ENCODE results near the gene BCR.

BCR gene

GRCh38 chr22:23177197-23177596, 3.1 kb upstream of the BCR start:
- peaks cover 37% of the 10 kb centered on the region for H3K4me1 Mint-ChIP-seq (ENCODE audit: low read depth)
- no peaks in the 10 kb centered on the region for H3K36me3 Mint-ChIP-seq
- H3K27me3 Mint-ChIP-seq = no peaks in the 10 kb centered on the region
- H3K4me3 Mint-ChIP-seq = no peak overlapping the region
- no peak overlapping the region for H3K27ac Mint-ChIP-seq
- no peaks in the 10 kb centered on the region for H3K9me3 Mint-ChIP-seq (ENCODE audit: low read depth)

- Mint-ChIP-seq H3K4me3 (peak overlapping the region; percentile 81), H3K4me1 (ENCODE audit: low read depth) (peaks cover 52% of the 10 kb centered on the region)
Observed at GRCh38 chr22:23178512-23179254, 1.6 kb upstream of the BCR start.

DNA sequence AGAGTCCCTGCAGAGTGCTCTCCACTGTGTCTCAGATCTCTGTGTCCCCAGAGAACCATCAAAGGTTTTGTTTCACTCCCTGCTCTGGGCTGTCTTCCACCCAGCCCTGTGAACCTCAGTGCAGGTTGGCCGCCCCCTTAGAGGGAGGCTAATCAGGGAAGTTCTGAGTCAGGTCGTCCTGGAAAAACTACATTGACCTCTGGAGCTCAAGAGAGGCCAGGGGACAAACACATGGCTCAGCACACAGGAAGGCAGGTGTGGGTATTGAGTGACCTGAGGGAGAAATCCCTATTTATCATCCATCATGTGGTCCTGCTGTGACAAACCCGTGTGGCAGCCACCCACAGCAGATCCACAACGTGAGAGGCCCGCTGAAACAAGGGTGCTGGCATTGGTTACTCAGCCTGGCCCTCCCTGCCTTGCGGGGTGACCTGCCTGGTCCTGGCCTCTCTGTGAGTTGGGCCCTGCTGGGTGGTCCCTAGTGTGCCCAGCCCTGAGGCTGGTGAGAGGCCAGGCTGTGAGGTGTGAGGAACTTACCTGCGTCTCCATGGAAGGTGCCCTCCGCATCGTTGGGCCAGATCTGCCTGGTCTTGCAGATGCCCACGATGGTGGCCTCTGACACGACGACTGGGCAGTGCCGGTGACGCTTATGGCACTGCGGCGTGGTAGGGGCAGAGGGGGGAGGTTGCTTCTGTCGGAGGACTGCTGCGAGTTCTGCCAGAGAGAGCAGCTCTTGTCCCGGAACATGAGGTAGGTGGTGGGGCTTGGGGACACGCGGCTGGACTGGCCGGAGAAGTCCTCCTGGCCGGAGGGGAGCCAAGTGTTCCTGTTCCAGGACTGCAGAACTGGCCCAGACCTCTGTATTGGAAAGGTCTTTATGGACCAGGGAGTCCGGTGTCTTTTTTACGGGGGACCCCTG, 669 bp upstream of the BCR start:
- Mint-ChIP-seq H3K4me1 (ENCODE audit: low read depth) (peaks cover 59% of the 10 kb centered on the region), H3K27ac (peak overlapping the region; percentile 41), H3K36me3 (no peaks in the 10 kb centered on the region), H3K4me3 (peak overlapping the region; percentile 81), H3K27me3 (no peaks in the 10 kb centered on the region), H3K9me3 (ENCODE audit: low read depth) (no peaks in the 10 kb centered on the region)

More at GRCh38 chr22:23178512-23179254, 1.6 kb upstream of the BCR start:
- no peaks in the 10 kb centered on the region for H3K36me3 Mint-ChIP-seq
- peak overlapping the region; percentile 54 for H3K27ac Mint-ChIP-seq
- H3K27me3 Mint-ChIP-seq = no peaks in the 10 kb centered on the region
- no peaks in the 10 kb centered on the region for H3K9me3 Mint-ChIP-seq (ENCODE audit: low read depth)

GRCh38 chr22:23180893-23181720, 798 bp downstream of the BCR start:
- Mint-ChIP-seq H3K36me3 (no peaks in the 10 kb centered on the region), H3K4me1 (ENCODE audit: low read depth) (peaks cover 65% of the 10 kb centered on the region)

GRCh38 chr22:23181721-23182308, 1.5 kb downstream of the BCR start:
- Mint-ChIP-seq H3K4me1 (ENCODE audit: low read depth) (peaks cover 65% of the 10 kb centered on the region), H3K27ac (peak overlapping the region; percentile 84), H3K9me3 (ENCODE audit: low read depth) (no peaks in the 10 kb centered on the region), H3K27me3 (no peaks in the 10 kb centered on the region), H3K36me3 (no peaks in the 10 kb centered on the region), H3K4me3 (peak overlapping the region; percentile 90)

More at GRCh38 chr22:23180893-23181720, 798 bp downstream of the BCR start:
- no peaks in the 10 kb centered on the region for H3K9me3 Mint-ChIP-seq (ENCODE audit: low read depth)
- peak overlapping the region; percentile 84 for H3K27ac Mint-ChIP-seq
- H3K4me3 Mint-ChIP-seq = peak overlapping the region; percentile 90
- no peaks in the 10 kb centered on the region for H3K27me3 Mint-ChIP-seq

DNA sequence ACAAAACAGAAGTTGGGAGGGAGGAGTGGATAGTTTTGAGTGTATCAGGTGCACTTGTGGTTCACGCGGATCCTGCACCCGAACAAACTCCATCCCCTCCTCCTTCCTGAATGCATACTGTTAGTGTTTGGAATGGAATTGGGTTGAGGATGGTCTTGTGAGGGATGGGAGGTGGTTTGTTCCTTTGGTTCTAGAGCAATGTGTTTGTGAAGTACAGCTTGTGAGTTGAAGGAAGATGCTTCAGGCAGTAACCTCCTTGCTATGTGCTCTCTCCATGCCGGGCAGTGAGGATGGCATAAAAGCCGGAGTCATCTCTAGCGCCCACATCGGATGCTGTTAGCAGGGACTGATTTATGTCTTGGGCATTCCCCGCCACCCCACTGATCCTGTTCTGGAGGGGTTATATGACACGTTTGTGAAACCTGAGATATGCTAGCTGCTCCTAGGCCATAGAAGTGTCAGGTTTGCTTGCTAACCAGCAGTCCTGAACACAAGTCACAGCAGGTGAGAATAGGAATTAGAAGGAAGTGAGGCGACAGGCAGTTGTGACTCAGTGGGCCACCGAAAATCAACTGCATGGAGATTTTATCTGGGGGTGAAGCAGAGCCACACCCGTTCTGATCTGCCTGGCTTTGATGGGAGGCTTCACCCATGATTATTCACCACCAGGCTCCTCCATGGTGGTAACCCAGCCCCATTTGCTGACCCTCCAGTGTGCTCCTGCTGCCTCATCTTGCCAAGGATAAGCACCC, 2.2 kb downstream of the BCR start:
- Mint-ChIP-seq H3K9me3 (ENCODE audit: low read depth) (no peaks in the 10 kb centered on the region), H3K27ac (peak overlapping the region; percentile 84), H3K36me3 (no peaks in the 10 kb centered on the region), H3K27me3 (no peaks in the 10 kb centered on the region), H3K4me3 (peak overlapping the region; percentile 90), H3K4me1 (ENCODE audit: low read depth) (peaks cover 68% of the 10 kb centered on the region)

- Mint-ChIP-seq H3K36me3 (peaks cover 3% of the 10 kb centered on the region), H3K4me1 (ENCODE audit: low read depth) (peaks cover 74% of the 10 kb centered on the region), H3K9me3 (ENCODE audit: low read depth) (no peaks in the 10 kb centered on the region), H3K27ac (peak overlapping the region; percentile 84), H3K4me3 (peak overlapping the region; percentile 90), H3K27me3 (no peaks in the 10 kb centered on the region)
Observed at GRCh38 chr22:23183061-23183698, 2.9 kb downstream of the BCR start.

- Mint-ChIP-seq H3K27me3 (no peaks in the 10 kb centered on the region), H3K27ac (peak overlapping the region; percentile 76), H3K9me3 (ENCODE audit: low read depth) (no peaks in the 10 kb centered on the region), H3K4me3 (peak overlapping the region; percentile 90), H3K4me1 (ENCODE audit: low read depth) (peaks cover 70% of the 10 kb centered on the region), H3K36me3 (peaks cover 5% of the 10 kb centered on the region)
Observed at GRCh38 chr22:23184100-23184763, 3.9 kb downstream of the BCR start.

GRCh38 chr22:23184764-23185113, 4.4 kb downstream of the BCR start:
- no peaks in the 10 kb centered on the region for H3K27me3 Mint-ChIP-seq
- no peaks in the 10 kb centered on the region for H3K9me3 Mint-ChIP-seq (ENCODE audit: low read depth)
- H3K4me3 Mint-ChIP-seq = peak overlapping the region; percentile 70
- H3K36me3 Mint-ChIP-seq = peaks cover 6% of the 10 kb centered on the region
- peak overlapping the region; percentile 76 for H3K27ac Mint-ChIP-seq
- H3K4me1 Mint-ChIP-seq (ENCODE audit: low read depth) = peaks cover 66% of the 10 kb centered on the region

GRCh38 chr22:23187211-23187610, 6.9 kb downstream of the BCR start:
- Mint-ChIP-seq H3K27ac (peak overlapping the region; percentile 50), H3K9me3 (ENCODE audit: low read depth) (no peaks in the 10 kb centered on the region), H3K27me3 (no peaks in the 10 kb centered on the region), H3K4me3 (no peak overlapping the region), H3K4me1 (ENCODE audit: low read depth) (peaks cover 68% of the 10 kb centered on the region), H3K36me3 (peaks cover 6% of the 10 kb centered on the region)

- Mint-ChIP-seq H3K9me3 (ENCODE audit: low read depth) (no peaks in the 10 kb centered on the region), H3K27me3 (no peaks in the 10 kb centered on the region), H3K4me1 (ENCODE audit: low read depth) (peaks cover 66% of the 10 kb centered on the region), H3K36me3 (peaks cover 6% of the 10 kb centered on the region), H3K27ac (peak overlapping the region; percentile 46), H3K4me3 (no peak overlapping the region)
Observed at GRCh38 chr22:23187871-23188700, 7.8 kb downstream of the BCR start.

- Mint-ChIP-seq H3K27ac (no peak overlapping the region), H3K4me3 (no peak overlapping the region), H3K27me3 (no peaks in the 10 kb centered on the region), H3K4me1 (ENCODE audit: low read depth) (peaks cover 50% of the 10 kb centered on the region), H3K9me3 (ENCODE audit: low read depth) (no peaks in the 10 kb centered on the region), H3K36me3 (peaks cover 6% of the 10 kb centered on the region)
Observed at GRCh38 chr22:23190526-23190925, 10.2 kb downstream of the BCR start.
